ENCODE data around the gene MBTD1.
"Not testable (repeated sequence)": the region's sequence is repeated elsewhere in the genome, so short reads cannot be mapped to it uniquely, and the experiment has no call there.

Gene MBTD1

DNA sequence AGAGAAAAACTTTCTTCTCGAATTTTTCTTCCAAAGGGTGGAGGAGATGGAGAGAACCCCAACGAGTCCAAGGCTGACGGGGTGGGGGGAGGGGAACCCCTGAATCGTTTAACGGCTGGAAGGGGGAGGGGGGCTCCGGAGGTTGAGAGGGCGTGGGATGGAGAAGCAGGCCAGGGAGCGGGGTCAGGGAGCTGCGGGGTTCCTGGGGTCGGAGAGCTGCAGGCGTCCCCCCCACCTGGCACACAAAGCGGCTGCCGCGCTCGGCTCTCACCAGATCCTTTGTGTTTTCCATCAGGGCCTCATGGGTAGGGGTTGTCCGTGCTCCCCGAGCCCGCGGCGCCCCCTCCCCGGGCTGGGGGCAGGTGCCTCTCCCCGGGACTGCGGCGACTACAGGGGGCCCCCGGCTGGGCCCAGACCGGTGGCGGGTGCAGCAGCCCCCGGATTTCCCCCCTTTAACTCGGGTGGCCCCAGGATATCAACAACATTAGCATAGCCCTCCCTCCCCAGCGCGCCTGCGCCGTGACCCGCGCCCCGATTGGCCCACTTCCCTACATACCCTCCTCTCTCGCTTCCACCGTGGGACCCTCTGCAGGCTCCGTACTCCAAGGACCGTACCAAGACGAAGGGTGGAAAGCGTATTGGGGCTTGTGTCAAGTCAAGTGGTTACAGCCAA is at the start of gene MBTD1:
Gene MBTD1 (minus strand): TSS at position 486 of the 673 bp plus-strand sequence. CDS start 34,888 bp downstream, outside the sequence.
- DNase-seq = peak; percentile 95

DNA sequence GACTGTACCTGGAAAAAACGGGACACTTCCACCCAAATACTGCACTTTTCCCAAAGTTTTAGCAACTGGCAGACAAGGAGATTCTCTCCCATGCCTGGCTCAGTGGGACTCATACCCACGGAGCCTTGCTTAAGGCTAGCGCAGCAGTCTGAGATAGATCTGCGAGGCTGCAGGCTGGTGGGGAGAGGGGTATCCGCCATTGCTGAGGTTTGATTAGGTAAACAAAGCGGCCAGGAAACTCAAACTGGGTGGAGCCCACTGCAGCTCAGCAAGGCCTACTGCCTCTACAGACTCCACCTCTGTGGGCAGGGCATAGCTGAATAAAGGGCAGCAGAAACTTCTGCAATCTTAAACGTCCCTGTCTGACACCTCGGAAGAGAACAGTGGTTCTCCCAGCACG is 45.3 kb upstream of the MBTD1 start:
- DNase-seq = no peak

DNA sequence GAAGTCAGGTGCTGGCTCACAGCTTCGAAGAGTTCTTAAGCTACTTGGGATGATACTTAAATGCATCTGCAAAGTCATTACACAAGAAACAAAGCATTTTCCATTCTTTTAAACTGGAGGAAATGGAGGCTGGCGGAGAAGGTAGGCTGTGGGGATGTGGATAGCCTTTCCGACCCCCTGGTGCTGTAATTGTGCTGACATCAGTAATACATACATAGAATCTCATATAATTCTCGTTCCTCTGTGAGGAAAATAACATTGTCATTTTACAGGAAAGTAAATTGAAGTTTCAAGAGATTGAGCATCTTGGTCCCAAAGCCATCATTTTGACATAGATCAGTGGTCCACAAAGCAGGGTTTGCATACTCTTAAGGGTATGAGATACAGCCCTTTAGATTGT is 40.0 kb upstream of the MBTD1 start:
- no peak for DNase-seq

DNA sequence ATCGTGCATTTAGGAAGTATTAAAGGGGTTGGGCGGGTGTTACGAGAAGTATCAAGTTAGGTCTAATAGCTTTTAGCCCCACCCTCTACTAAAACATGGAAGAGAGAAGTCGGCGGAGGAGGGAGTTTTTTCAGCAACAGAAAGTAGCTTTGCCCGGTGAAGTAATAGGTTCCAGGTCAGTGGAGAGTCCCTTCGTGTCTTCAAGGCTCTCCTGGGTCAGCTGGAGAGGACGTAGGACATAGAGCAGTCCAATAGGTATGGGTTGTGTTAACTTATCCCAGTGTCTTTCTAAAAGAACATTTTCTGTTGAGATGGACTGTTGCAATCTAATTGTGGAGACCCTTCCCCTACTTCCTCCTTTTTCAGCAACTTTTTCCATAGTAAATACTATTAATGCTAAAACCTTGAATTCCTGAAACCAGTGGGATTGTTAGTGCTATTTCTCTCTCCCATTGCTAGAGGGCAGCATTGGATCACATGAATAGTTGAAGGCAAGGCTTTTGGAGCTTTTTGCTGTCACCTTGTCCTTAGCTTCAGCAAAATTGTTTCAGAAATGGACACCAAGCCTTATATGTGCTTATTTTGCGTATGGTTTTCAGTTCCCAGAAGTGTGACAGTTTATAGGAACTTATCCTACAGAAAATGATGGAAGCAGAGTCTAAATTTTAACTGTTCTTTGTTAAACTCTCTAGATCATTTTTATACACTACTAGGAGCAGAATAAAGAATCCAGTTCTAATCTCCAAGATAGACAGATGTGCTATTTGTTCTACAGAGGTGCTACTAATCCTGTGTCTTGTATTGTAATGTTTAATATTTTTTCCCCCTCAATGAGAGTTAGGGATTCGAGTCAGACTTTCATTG is 38.9 kb upstream of the MBTD1 start:
- no peak for DNase-seq

DNA sequence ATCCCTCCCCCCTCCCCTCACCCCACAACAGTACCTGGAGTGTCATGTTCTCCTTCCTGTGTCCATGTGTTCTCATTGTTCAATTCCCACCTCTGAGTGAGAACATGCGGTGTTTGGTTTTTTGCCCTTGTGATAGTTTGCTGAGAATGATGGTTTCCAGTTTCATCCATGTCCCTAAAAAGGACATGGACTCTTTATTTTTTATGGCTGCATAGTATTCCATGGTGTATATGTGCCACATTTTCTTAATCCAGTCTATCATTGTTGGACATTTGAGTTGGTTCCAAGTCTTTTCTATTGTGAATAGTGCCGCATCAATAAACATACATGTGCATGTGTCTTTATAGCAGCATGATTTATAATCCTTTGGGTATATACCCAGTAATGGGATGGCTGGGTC is 34.5 kb upstream of the MBTD1 start:
- not testable (repeated sequence) for DNase-seq

DNA sequence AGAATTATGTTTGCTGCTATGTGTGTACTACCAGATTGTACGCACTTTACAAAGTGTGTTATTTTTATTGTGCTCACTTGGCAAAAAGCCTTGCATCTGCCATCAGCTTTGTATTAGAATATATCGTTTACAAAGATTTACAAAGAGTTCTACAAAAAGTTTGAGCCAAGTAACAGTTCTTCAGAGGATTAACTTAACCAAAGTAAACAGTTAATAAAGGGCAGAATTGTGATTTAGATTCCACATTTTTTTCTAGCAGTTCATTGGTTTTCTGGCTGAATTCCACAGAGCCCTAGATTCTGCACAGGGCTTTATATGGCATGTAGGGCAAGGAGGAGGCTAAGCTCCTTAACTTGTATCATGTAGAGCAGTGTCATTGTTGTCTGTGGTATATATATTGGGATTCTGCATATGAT is 29.9 kb upstream of the MBTD1 start:
- no peak for DNase-seq

DNA sequence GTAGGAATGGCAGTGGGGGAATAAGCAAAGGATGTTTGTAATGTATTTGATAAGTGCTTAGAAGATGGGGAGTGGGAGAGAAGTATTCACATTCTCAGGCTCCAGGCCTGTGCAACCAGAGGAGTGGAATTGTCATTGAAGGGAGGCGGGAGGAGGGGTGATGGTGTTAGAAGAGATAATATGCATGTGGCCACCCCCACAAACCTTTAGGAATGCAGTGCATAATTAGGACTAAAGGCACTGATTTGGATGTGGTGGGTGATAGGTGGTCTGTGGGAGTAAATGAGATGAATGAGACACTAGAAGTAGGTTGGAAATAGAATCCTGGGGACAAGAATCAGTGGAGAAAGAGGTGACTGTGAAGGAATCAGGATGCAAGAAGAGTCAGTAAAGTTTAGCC is 27.6 kb upstream of the MBTD1 start:
- no peak for DNase-seq

DNA sequence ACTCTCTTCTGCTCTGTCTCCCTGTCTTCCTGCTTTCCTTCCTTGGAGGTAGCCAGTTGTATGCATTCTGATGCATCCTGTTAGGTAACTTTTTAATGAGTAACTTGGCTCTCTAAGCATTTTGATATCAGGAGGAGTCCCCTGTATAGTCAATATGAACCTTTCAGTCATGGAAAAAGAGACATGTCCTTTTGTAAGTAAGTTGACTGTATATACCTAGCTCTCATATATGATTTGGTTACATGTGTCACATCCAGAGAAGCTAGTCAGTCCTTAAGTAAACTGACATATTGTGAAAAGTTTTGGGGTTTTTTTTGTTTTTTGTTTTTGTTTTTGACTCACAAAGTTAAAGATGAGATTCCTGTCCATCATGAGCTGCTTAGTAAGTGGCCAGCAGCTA is 19.3 kb upstream of the MBTD1 start:
- DNase-seq = no peak

DNA sequence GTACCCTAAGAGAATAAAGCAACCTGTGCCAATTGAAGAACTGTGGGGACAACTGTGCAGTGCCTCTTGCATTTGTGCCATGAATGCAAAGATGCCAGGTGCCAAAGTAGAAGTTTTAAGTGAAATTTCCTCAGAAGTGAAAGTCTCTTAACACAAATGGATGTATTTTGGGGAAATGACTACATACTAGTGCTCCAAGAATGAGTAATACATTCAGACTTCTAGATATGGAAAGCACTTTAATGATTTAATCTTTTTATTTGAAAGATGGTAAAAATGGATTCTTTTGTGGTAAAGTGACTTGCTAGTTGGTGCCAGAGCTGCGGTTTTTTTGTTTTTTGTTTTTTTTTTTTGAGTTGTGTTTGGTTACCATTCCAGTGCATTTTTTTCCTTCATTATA is 15.5 kb upstream of the MBTD1 start:
- no peak for DNase-seq

DNA sequence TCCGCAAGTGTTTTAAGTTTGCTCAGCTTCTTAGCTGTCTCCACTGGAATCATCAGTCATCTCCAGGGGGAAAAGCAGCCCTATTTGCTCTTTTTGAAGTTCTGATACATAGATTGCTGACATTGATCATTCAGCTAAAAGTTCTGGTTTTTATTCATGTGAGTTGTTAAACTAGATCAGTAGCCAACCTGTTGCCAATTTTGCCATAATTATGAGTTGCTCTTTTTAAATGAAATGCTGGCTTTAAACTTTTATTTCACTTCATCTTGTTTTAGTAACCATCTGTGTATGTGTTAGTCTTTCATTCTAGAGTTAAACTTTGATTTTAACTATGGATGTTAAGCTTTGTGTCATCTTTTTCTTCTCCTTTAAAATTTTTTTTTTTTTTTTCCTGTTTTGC is 13.0 kb upstream of the MBTD1 start:
- no peak for DNase-seq

DNA sequence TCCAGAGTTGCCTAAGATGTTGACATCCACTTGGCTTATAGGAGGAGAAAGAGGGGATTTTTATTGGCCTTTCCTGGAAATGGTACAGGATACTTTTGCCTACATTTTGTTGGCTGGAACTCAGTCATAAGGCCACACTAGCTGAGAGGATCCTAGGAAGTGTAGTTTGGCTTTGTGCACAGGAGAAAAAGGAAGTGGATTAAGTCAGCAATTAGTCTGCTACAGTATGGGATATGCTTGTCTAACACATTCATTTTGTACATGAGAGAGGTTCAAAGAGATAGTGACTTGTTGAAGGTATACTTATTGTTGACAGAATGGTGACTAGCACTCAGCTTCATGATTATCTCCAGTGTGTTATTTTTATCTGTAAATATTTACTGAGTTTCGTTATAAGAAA is 10.8 kb upstream of the MBTD1 start:
- DNase-seq = no peak

DNA sequence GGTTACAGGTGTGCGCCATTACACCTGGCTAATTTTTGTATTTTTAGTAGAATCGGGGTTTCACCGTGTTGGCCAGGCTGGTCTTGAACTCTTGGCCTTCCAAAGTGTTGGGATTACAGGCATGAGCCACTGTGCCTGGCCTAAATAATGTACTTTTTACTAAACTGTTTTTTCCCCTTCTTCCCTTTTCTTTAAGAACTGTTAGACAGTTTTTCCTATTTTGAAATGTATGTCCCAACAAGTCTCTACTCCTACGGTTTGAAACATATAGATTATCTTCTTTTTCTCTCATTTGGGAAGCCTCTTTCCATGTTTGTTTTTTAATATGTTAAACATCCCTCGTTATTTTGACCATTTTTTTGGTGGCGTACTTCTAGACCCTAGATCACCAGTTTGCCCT is 10.1 kb upstream of the MBTD1 start:
- no peak for DNase-seq

DNA sequence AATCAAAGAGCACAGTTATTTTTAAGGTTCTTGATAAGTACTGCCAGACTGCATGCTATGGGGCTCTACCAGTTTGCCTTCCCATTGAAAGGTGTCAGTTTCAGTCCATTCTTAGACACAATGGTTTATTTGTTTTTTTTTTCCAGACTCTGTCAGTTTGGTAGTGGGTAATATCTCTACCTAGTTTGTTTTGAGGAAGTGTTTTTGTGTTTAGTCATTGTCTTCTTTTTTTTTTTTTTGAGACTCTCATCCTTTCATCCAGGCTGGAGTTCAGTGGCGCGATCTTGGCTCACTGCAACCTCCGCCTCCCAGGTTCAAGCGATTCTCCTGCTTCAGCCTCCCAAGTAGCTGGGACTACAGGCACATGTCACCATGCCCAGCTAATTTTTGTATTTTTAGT is 4.6 kb upstream of the MBTD1 start:
- DNase-seq = not testable (repeated sequence)

DNA sequence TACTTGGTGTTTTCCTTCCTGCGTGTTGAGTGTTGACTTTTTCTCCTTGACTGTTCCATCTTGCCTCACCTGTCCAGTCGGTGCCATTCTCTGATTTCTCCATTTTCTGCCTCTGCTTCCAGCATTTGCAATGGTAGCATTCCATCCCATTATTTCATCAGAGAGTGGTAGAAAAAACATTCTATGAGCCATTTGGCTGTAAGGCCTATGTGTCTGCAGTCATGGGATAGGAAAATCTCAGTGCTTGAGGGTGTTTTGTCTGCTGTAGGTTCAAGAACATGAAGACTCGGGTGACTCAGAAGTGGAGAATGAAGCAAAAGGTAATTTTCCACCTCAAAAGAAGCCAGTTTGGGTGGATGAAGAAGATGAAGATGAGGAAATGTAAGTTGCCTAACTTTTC is 3.2 kb upstream of the MBTD1 start:
- no peak for DNase-seq

DNA sequence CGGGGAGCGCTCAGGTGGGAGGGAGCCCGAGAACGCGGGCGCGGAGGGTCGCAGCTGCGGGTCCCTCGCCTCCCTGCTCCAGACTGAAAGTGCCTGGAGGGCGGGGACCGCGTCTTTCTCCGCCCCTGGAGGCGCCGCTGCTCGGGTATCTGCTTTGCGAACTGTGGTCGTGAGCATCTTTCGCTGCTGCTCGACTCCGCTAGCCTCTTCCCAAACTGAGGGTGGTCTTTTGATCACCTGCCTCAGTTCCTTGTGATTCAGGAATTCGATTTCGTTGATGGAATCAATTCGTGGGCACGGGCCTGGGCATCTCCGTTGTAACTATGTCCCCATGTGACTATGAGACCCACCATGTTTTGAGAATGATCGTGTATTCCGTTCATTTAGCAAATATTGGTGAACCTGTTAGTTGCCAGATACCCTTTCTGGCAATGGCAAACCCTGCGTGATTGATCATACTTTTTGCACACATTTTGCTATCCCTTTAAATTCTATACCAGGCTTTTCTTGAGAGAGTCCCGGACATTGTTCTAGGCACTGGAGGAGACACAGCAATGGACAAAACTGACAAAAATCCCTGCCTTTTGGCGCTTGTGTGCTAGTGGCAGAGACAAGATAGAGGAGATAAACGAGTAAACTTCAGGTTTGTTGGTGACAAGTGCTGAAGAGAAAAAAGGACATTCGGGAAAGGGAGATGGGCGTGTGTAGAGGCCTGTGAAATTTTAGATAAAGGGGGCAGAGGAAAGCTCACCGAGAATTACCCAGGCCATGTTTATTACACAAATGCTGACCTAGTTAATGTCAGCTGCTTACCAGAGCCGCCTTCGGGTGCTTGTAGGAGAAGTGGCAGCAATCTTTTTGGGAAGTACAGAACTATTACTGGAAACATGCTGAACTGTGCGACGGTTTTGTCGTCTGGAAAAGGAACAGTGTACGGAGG is 1.4 kb upstream of the MBTD1 start:
- no peak for DNase-seq

DNA sequence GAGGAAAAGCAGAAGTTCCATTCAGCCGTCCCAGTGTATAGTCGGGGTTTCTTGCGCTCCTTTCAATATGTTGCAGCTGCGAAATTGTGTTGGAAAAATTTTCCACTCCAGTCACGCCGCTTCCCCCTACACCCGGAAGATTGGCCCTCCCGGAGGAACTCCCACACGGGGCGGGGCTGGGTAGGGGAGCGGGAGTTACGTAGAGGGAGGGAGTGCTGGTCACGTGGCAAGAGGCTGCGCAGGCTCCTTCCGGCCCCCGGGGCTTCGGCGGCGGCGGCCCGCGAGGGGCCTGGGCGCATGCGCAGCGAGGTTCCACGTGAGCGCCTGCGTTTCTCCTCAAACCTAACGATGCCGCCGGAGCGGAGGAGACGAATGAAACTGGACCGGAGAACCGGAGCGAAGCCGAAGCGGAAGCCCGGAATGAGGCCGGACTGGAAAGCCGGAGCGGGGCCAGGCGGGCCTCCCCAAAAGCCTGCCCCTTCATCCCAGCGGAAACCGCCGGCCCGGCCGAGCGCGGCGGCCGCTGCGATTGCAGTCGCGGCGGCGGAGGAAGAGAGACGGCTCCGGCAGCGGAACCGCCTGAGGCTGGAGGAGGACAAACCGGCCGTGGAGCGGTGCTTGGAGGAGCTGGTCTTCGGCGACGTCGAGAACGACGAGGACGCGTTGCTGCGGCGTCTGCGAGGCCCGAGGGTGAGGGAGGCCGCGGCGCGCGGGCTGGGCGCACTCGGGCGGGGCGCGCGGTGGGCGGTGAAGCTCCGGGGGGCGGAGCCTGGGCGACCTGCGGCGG is 581 bp upstream of the MBTD1 start, which contains the start of gene UTP18:
Gene UTP18 (plus strand): TSS at position 310 of the 787 bp plus-strand sequence. CDS start 39 bp downstream, at position 349.
- peak; percentile 96 for DNase-seq

DNA sequence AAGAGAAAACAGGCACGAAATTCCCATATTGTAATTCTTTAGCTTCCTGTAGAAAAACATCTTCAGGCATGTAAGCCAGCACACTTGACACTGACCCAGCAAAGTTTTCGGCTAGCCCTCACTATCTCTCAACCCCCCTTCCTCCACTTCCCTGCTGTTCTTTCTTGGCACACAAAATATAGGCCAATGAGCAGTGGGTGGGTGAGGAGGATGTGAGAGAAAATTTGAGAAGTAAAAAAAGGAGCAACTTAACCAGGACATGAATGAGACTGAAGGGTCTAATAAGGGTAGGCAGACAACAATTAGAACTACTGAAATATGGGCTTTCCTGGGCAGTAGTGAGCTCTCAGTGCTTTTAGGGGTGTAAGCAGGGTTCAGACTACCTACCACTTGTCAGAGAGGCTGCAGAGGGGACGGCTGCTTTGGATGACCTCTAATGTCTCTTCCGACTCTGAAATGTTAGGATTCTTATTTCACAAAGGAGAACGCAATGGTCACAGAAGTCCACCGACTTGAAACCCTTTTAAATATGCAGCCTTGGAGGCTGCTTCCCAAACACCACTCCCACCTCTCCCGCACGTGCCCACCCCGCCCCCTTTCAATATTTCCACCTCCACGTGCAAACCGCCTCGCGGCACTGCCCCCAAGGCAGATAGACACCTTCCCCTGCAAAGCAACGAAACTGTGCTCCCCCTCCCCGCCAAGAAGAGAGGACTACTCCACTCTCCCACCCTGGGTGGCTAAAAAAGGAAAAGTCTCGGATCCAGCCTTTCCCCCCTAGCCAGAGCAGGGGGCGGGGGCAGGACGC is 889 bp downstream of the MBTD1 start:
- peak; percentile 24 for DNase-seq

DNA sequence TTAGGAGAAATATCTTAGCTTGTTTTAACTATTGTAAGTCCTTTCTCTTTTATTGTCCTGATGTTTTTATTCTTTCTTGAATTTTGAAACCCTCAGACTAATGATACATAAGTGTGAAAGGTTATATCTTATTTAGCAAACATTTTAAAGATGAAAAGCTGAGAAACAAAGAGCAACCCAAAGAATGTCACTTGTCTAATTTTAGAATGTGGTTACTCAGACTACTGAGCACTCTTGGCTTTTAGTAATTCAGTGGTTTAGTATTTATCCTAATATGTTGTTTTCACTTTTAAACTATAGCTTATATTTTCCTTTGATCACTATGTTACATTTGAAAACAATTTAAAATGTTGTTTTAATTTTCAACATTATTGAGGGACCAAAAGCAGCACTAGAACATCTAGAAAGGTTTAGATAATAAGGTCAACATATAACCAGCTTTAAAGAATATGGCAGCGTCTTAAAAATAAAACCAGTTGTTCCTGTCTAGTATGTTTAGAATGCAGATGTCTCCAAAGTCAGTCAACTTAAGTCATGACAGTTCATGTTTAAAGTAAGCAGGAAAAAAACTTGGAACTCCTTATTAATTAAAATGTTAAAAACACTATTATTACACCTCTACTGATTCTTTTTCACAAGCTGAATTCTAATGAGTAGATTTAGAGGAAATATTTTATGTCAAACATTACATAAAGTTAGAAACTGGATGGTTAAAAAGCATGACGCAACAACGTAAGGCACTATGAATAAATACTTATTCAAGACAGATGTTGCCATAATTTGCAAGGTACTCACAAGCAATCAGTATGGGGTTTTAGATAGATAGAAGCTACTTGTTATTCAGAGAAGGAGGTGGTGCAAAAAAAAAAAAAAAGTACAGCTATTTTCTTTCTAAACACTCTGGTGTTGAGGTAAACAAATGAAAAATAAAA is 2.4 kb downstream of the MBTD1 start:
- no peak for DNase-seq

DNA sequence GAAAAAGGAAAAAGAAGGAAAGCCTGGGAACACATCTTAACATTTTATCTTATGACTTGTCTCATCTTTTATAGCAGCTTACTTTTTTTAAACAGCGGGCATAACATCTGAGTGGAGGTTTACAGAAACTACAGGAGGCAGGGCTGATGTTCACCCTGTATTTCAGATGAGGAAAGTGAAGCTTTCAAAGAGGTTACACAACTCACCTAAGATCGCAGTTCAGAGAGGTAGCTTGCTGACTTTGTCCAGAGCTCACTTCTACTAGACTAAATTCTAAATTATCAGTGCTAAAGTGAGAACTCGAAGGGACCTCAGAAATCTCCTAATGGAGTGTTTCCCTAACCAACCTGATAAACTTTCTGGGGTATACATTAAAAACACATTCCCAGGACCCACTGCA is 3.7 kb downstream of the MBTD1 start:
- DNase-seq = no peak

DNA sequence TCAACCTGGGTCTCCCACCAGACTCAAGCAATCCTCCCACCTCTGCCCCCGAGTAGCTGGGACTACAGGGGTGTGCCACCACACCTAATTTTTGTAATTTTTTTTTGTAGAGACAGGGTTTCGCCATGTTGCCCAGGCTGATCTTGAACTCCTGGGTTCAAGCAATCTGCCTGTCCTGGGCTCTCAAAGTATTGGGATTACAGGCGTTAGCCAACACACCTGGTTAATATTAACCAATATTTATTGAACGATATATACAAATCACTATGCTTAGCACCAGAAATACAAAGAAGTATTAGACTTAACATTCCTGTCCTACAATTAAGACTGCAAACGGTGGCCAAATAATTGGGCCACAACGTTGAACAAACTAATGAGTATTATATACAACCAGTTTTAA is 4.2 kb downstream of the MBTD1 start:
- DNase-seq = no peak

Data from NCI-H510A (cell line).